Parathyroid adenoma (tissue), 2 donors: ENCODE data around the gene TMOD3.

Source experiments
- H2AFZ ChIP-seq: fragments of 300-600 bp; sonication (generic); one replicate; pipeline ENCODE4 v1.7.0; 2017; ENCODE audit warnings: antibody characterized with exemption, mild to moderate bottlenecking
- H3K27ac ChIP-seq: fragments of 300-600 bp; sonication (generic); one replicate; pipeline ENCODE4 v1.7.0; 2017
- H3K27me3 ChIP-seq: fragments of 300-600 bp; sonication (generic); one replicate; pipeline ENCODE4 v1.7.0; 2017; ENCODE audit warnings: low read length; ENCODE audit not compliant: control insufficient read depth, insufficient read depth
- H3K36me3 ChIP-seq: fragments of 300-600 bp; sonication (generic); one replicate; pipeline ENCODE4 v1.7.0; 2017; ENCODE audit warnings: low read length; ENCODE audit not compliant: control insufficient read depth, insufficient read depth
- H3K4me1 ChIP-seq: fragments of 300-600 bp; sonication (generic); one replicate; pipeline ENCODE4 v1.7.0; 2017; ENCODE audit warnings: control low read depth
- H3K4me2 ChIP-seq: fragments of 300-600 bp; sonication (generic); one replicate; pipeline ENCODE4 v1.7.0; 2017; ENCODE audit warnings: low read length
- H3K4me3 ChIP-seq: fragments of 300-600 bp; sonication (generic); one replicate; pipeline ENCODE4 v1.7.0; 2017; ENCODE audit warnings: low read depth, low read length
- H3K79me2 ChIP-seq: fragments of 300-600 bp; sonication (generic); one replicate; pipeline ENCODE4 v1.7.0; 2017; ENCODE audit warnings: control low read depth
- H3K9ac ChIP-seq: fragments of 300-600 bp; sonication (generic); one replicate; pipeline ENCODE4 v1.7.0; 2017; ENCODE audit warnings: mild to moderate bottlenecking
- H3K9me3 ChIP-seq: fragments of 300-600 bp; sonication (generic); one replicate; pipeline ENCODE4 v1.7.0; 2017; ENCODE audit warnings: low read length; ENCODE audit not compliant: control insufficient read depth
- TF ChIP-seq, protein P1 (sequence below): fragments of 300-600 bp; sonication (generic); IDR thresholded peaks from one replicate; pipeline ENCODE4 v1.7.0; 2017; ENCODE audit warnings: antibody characterized with exemption, mild to moderate bottlenecking
- donor health status: primary hyperparathyroidism.

Gene TMOD3

DNA sequence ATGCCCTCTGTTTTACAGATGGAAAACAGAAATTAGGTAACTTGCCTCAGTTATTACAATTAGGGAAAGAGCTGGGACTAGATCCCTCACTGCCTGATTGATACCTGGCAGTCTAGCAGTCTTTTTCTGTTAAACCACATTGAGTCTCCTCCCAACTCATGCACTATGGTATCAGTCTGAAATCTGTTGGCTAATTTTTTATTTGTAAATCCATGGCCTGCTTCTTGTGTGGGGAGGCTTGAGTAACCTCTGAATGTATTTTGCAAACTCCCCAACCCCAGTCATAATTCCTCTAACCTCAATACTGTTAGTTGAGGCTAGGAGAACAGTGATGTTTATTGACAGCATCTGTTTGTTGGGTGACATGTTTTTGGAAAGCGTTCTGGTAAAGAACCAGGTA is 35.9 kb downstream of the TMOD3 start:
- H3K9ac ChIP-seq: no peak overlapping the region
- H3K27me3 ChIP-seq: no peaks in the 10 kb centered on the region
- no peaks in the 10 kb centered on the region for H3K36me3 ChIP-seq
- H3K79me2 ChIP-seq: no peaks in the 10 kb centered on the region
- H3K27ac ChIP-seq: no peak overlapping the region
- H2AFZ ChIP-seq: no peak overlapping the region
- no peaks in the 10 kb centered on the region for H3K4me1 ChIP-seq
- TF ChIP-seq, protein P1, sequence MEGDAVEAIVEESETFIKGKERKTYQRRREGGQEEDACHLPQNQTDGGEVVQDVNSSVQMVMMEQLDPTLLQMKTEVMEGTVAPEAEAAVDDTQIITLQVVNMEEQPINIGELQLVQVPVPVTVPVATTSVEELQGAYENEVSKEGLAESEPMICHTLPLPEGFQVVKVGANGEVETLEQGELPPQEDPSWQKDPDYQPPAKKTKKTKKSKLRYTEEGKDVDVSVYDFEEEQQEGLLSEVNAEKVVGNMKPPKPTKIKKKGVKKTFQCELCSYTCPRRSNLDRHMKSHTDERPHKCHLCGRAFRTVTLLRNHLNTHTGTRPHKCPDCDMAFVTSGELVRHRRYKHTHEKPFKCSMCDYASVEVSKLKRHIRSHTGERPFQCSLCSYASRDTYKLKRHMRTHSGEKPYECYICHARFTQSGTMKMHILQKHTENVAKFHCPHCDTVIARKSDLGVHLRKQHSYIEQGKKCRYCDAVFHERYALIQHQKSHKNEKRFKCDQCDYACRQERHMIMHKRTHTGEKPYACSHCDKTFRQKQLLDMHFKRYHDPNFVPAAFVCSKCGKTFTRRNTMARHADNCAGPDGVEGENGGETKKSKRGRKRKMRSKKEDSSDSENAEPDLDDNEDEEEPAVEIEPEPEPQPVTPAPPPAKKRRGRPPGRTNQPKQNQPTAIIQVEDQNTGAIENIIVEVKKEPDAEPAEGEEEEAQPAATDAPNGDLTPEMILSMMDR: no peak
- no peak overlapping the region for H3K4me3 ChIP-seq
- H3K9me3 ChIP-seq: no peaks in the 10 kb centered on the region
- no peak overlapping the region for H3K4me2 ChIP-seq

DNA sequence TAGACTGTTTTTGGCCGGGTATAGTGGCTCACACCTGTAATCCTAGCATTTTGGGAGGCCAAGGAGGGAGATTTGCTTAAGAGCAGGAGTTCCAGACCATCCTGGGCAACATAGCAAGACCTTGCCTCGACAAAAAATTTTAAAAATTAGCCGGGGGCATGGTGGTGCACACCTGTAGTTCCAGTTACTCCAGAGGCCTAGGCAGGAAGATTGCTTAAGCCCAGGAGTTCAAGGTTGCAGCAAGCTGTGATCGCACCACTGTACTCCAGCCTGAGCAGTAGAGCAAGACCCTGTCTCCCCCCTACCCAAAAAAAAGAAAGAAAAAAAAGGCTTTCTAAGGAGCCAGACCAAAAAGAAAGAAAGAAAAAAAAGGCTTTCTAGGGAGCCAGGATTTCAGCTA is 36.7 kb downstream of the TMOD3 start:
- Histone ChIP-seq H3K9me3 (no peaks in the 10 kb centered on the region), H3K79me2 (no peaks in the 10 kb centered on the region), H3K4me3 (no peak overlapping the region), H3K9ac (no peak overlapping the region), H3K27ac (no peak overlapping the region), H3K4me2 (no peak overlapping the region), H3K4me1 (no peaks in the 10 kb centered on the region), H2AFZ (no peak overlapping the region), H3K27me3 (no peaks in the 10 kb centered on the region), H3K36me3 (no peaks in the 10 kb centered on the region)
- TF ChIP-seq, protein P1: no peak

DNA sequence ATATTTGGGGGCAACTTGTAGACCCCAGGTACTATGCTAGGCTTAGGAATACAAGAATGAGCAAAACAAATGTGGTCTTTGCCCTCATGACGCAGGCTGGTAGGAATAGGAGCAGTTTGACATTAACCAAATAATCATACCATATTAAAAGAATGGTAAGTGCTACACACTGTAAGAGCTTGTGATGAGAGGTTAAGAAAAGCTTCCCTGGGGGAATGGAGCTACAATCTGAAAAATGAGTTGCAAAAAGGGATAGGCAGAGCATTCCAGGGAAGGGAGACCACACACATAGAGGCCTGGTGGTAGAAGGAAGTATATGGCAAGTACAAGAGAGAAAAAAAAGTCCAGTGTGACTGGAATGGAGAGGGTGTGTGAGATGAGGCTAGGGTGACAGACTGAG is 37.3 kb downstream of the TMOD3 start:
- Histone ChIP-seq H3K4me1 (no peaks in the 10 kb centered on the region), H2AFZ (no peak overlapping the region), H3K9ac (no peak overlapping the region), H3K27me3 (no peaks in the 10 kb centered on the region), H3K79me2 (no peaks in the 10 kb centered on the region), H3K9me3 (no peaks in the 10 kb centered on the region), H3K4me3 (no peak overlapping the region), H3K36me3 (no peaks in the 10 kb centered on the region), H3K27ac (no peak overlapping the region), H3K4me2 (no peak overlapping the region)
- TF ChIP-seq, protein P1: no peak

DNA sequence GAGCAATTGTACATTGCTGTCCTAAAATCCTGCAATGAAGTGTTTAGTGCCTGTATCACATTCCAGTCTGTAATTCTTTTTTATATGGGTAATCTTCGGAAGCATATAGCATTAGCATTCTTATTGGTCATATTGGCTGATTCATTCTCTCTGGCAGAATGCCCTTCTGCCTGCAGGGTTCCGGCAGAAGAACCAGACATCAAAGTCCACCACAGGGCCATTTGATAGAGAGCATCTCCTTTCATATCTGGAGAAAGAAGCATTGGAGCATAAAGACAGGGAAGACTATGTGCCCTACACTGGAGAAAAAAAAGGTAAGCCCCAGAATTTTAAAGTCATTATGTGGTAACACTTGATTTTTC is 39.6 kb downstream of the TMOD3 start:
- no peak overlapping the region for H3K27ac ChIP-seq
- no peak overlapping the region for H2AFZ ChIP-seq
- TF ChIP-seq, protein P1: no peak
- H3K27me3 ChIP-seq: no peaks in the 10 kb centered on the region
- H3K79me2 ChIP-seq: no peaks in the 10 kb centered on the region
- no peak overlapping the region for H3K4me2 ChIP-seq
- H3K9ac ChIP-seq: no peak overlapping the region
- no peaks in the 10 kb centered on the region for H3K9me3 ChIP-seq
- no peak overlapping the region for H3K4me3 ChIP-seq
- H3K4me1 ChIP-seq: no peaks in the 10 kb centered on the region
- H3K36me3 ChIP-seq: no peaks in the 10 kb centered on the region

DNA sequence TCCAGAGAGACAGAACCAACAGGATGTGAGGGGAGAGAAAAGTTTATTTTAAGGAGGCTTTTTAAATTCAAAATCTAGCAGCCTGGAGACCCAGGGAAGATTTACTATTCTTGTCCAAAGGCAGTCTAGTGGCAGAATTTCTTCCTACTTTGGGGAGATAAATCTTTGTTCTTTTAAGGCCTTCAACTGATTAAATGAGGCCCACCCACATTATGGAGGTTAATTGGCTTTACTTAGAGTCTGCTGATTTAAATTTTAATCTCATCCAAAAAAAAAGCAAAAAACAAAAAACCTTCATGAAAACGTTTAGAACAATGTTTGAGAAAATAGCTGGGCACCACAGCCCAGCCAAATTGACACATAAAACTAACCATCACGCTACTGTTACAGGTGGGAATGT is 41.3 kb downstream of the TMOD3 start:
- H3K79me2 ChIP-seq: no peaks in the 10 kb centered on the region
- H3K4me3 ChIP-seq: no peak overlapping the region
- TF ChIP-seq, protein P1: no peak

More for the DNA sequence above, 41.3 kb downstream of the TMOD3 start:
- H3K27ac ChIP-seq: no peak overlapping the region
- H3K27me3 ChIP-seq: no peaks in the 10 kb centered on the region
- no peak overlapping the region for H2AFZ ChIP-seq
- H3K36me3 ChIP-seq: no peaks in the 10 kb centered on the region
- no peaks in the 10 kb centered on the region for H3K9me3 ChIP-seq
- H3K9ac ChIP-seq: no peak overlapping the region
- no peak overlapping the region for H3K4me2 ChIP-seq
- no peaks in the 10 kb centered on the region for H3K4me1 ChIP-seq
